BJ (cell line): ENCODE data around the gene LIPJ. TPM values are rescaled to one million over a fixed set of nuclear protein-coding genes. Genes with fewer than 3 reads are reported as not detected.

Source experiments
- CTCF ChIA-PET: fragments of 350-600 bp; formaldehyde crosslinking; extraction: SDS; loops from one replicate; lab custom pipeline; 2021; ENCODE audit warnings: antibody characterized with exemption, inconsistent platforms; lab: Yijun Ruan, JAX
- POLR2A ChIA-PET: fragments of 300-600 bp; sonication (Branson Sonifier 250); formaldehyde crosslinking; extraction: SDS; loops from one replicate; lab custom pipeline; 2021; ENCODE audit warnings: antibody characterized with exemption; lab: Charles Lee
- DNase-seq: peaks from one replicate; pipeline ENCODE4 v3.0.0-alpha.2; 2011; ENCODE audit warnings: low read depth
- H3K27me3 ChIP-seq: 2 replicates; pipeline ENCODE4 v1.6.0; 2011; ENCODE audit warnings: low read length; ENCODE audit not compliant: control insufficient read depth, insufficient read depth
- H3K36me3 ChIP-seq: 2 replicates; pipeline ENCODE4 v1.5.1; 2011; ENCODE audit warnings: low read length; ENCODE audit not compliant: control insufficient read depth, insufficient read depth
- H3K4me3 ChIP-seq: 2 replicates; pipeline ENCODE4 v1.5.1; 2011; ENCODE audit warnings: low read depth, mild to moderate bottlenecking, control low read depth, low read length
- polyA plus RNA-seq: library from polyadenylated mRNA; depleted of rRNA; stranded (reverse); fragments of >200 nt; gene quantifications from 2 replicates; pipeline ENCODE4 v1.2.3, GENCODE V29; 2011
- TF ChIP-seq, protein P1 (sequence below): IDR thresholded peaks from 2 replicates; pipeline ENCODE4 v1.5.1; 2011; ENCODE audit warnings: low read depth, mild to moderate bottlenecking, control low read depth, inconsistent platforms, low read length, moderate library complexity; ENCODE audit not compliant: insufficient read depth

LIPJ gene
- polyA plus RNA-seq, 1 experiment = not detected

DNA sequence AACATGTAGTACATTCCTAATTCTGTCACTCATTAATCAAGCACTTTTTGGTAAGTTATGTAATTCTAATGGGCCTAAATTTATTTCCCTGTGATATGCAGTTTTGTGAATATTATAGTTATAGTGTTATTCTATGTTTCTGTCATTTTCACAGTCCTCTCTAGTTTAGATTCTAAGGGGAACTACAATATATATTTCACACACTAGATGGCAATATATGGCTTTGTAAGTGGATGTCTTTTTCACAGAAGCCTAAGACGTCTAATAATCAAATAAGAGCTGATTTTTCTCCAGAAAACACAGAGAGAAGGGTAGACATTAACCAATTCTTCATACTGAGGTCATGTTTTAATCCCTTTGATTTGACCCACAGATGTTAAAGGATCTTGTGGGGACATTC lies 21.5 kb upstream of the LIPJ start:
- POLR2A ChIA-PET = no interaction called here

DNA sequence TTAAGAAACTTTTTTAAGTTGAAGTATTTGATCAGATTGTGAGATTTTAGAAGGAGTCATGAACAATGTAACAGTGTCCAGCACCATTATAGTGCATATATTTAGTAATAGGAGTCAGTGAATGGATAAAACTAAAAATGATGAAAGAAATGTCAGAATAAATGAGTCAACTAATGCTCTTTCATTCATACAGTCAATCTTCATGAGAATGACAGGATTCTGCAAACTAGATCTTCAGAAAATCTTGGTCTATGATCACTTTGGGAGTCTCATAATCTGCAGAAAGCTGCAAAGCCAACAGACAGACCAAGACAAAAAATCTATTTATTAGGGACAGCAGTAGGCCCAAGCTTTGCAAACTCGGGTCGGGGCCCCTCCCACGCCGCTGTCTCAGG lies 4.2 kb upstream of the LIPJ start:
- DNase-seq = no peak
- Histone ChIP-seq H3K4me3 (peak overlapping the region; percentile 42), H3K27me3 (no peaks in the 10 kb centered on the region), H3K36me3 (no peaks in the 10 kb centered on the region)
- ChIA-PET POLR2A (interaction anchor here (0.6 kb wide), 2 partner anchors 13 to 25 kb away, joined by 3 to 4 read pairs; no protein-coding TSS in a partner anchor), CTCF (interaction anchor here (0.6 to 2.5 kb wide), 19 partner anchors 9 to 731 kb away, joined by 3 to 22 read pairs (median 6); partner anchors contain the start of gene LIPM)
- TF ChIP-seq, protein P1, sequence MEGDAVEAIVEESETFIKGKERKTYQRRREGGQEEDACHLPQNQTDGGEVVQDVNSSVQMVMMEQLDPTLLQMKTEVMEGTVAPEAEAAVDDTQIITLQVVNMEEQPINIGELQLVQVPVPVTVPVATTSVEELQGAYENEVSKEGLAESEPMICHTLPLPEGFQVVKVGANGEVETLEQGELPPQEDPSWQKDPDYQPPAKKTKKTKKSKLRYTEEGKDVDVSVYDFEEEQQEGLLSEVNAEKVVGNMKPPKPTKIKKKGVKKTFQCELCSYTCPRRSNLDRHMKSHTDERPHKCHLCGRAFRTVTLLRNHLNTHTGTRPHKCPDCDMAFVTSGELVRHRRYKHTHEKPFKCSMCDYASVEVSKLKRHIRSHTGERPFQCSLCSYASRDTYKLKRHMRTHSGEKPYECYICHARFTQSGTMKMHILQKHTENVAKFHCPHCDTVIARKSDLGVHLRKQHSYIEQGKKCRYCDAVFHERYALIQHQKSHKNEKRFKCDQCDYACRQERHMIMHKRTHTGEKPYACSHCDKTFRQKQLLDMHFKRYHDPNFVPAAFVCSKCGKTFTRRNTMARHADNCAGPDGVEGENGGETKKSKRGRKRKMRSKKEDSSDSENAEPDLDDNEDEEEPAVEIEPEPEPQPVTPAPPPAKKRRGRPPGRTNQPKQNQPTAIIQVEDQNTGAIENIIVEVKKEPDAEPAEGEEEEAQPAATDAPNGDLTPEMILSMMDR = no peak

More for the DNA sequence above, 21.5 kb upstream of the LIPJ start:
- no peak overlapping the region for H3K4me3 ChIP-seq
- no peaks in the 10 kb centered on the region for H3K36me3 ChIP-seq
- TF ChIP-seq, protein P1 = peak; percentile 36
- DNase-seq = no peak
- CTCF ChIA-PET = interaction anchor here (0.5 to 2.7 kb wide), 13 partner anchors 9 to 416 kb away, joined by 3 to 16 read pairs (median 7); partner anchors contain the start of gene RNLS
- no peaks in the 10 kb centered on the region for H3K27me3 ChIP-seq

DNA sequence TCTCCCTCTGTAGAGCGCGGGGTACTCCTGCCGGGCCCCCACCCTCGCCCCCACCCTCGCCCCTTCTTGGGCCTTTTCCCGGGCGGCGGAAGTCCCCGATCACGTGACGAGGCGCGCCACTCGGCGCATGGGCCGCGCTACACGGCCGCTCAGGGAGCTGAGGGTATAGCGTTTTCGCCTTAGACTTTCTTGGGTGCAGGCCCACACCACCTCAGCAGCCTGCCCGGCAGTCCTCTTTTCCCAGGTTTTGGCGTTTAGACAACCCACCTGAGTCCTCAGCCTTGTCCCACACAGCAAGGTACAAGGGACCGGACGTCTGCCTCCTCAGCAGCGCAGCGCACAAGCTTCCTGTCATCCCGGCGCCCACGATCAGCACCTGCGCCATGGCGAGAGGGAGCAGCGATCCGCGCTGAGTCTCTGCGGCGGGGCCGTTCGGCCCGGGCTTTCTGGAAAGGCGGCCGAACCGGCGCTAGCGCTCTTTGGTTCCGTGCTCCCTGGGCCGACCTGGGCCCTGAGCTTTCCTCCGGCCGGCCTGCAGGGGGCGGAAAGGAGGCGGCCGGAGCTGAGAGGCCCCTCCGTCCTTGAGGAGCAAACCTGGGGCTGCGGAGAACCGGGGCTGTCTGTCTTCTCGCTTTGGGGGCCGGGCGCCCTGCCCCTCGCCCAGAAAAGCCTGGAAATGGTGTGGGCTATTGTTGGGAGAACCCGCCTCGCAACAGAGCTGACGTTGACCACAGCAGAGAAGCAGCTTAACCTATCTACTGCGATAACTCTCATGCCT lies 3.6 kb upstream of the LIPJ start, which contains the start of gene RNLS:
Gene RNLS, minus strand, starts transcription at position 513 of the 778 bp plus-strand sequence.
- Histone ChIP-seq H3K27me3 (no peaks in the 10 kb centered on the region), H3K4me3 (peak within 1 kb of the TSS; percentile 42), H3K36me3 (no peaks in the 10 kb centered on the region)
- ChIA-PET POLR2A (interaction anchor here (0.6 kb wide), 3 partner anchors 12 to 341 kb away, joined by 3 to 9 read pairs (median 4); no protein-coding TSS in a partner anchor), CTCF (interaction anchor here (0.6 to 2.5 kb wide), 28 partner anchors 9 to 732 kb away, joined by 3 to 22 read pairs (median 4); partner anchors contain the start of gene LIPM)
- TF ChIP-seq, protein P1 = peak; percentile 94
- DNase-seq = no peak

DNA sequence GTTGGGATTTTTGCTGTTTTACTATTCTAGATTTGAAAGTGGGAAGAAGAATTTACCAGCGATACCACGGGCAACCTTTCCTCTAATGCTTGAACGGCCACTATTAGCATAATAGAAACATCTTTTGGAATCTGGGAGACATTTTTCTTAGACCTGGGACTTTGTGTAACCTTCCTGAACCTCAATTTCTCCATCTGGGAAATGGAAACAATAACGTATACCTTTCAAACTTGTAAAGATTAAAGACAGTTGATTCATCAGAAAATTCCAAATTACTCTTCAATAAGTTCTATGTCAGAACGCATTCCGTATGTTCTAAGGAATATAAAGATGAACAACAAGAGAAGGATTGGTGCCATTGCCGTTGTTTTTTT lies 3.0 kb upstream of the LIPJ start:
- no peaks in the 10 kb centered on the region for H3K27me3 ChIP-seq
- H3K4me3 ChIP-seq = peak overlapping the region; percentile 42
- CTCF ChIA-PET = interaction anchor here (0.8 to 1.8 kb wide), 22 partner anchors 8 to 254 kb away, joined by 3 to 22 read pairs (median 4); partner anchors contain the start of gene LIPM
- TF ChIP-seq, protein P1 = no peak
- H3K36me3 ChIP-seq = no peaks in the 10 kb centered on the region
- DNase-seq = no peak
- POLR2A ChIA-PET = no interaction called here

DNA sequence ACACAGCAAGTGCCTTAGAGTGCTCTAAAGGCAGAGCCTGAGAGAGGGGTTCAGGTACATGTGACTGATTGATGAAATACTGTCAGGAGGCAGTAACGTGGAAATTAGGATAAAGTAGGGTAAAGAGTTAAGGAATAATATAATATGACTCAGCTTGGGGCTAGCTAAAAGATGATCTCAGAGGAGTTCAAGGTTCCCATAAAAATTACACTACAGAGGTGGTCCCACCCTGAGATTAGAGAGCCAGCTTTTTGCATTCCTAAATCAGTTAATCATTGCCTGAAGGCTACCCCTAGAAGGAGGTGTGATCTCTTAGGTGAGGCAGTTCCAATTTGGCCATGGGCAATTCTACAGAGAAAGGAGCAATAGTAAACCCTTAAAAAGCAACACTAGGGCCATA lies 5.8 kb downstream of the LIPJ start:
- Histone ChIP-seq H3K4me3 (no peak overlapping the region), H3K27me3 (no peaks in the 10 kb centered on the region), H3K36me3 (no peaks in the 10 kb centered on the region)
- ChIA-PET CTCF (interaction anchor here (1.2 kb wide), 1 partner anchor 9 kb away, joined by 6 read pairs; the partner anchor contains the start of gene RNLS), POLR2A (interaction anchor here (0.5 kb wide), 1 partner anchor 488 kb away, joined by 5 read pairs; no protein-coding TSS in a partner anchor)
- DNase-seq = no peak
- TF ChIP-seq, protein P1 = no peak
